HepG2 (cell line): ENCODE results near the gene SMARCC1.

Source experiments
- AKAP8 ChIP-seq: sonication (generic); formaldehyde crosslinking; IDR thresholded peaks from 2 replicates; pipeline ENCODE4 v1.5.1; 2020; ENCODE audit warnings: mild to moderate bottlenecking, missing genetic modification reagents
- BRCA1 ChIP-seq: sonication (generic); formaldehyde crosslinking; IDR thresholded peaks from 2 replicates; pipeline ENCODE4 v1.4.0; 2020; ENCODE audit warnings: missing genetic modification reagents
- GLI4 ChIP-seq: sonication (generic); formaldehyde crosslinking; IDR thresholded peaks from 2 replicates; pipeline ENCODE4 v1.5.1; 2020; ENCODE audit warnings: missing genetic modification reagents, mild to moderate bottlenecking, moderate library complexity, borderline replicate concordance
- KDM1A ChIP-seq: IDR thresholded peaks from 2 replicates; pipeline ENCODE4 v1.6.1; 2016; ENCODE audit warnings: missing compliant biosample characterization
- MAFG ChIP-seq: sonication (generic); formaldehyde crosslinking; IDR thresholded peaks from 2 replicates; pipeline ENCODE4 v1.5.1; 2020; ENCODE audit warnings: mild to moderate bottlenecking, missing genetic modification reagents
- NFIC ChIP-seq: IDR thresholded peaks from 2 replicates; pipeline ENCODE4 v1.6.1; 2012; ENCODE audit warnings: mild to moderate bottlenecking, low read length, inconsistent platforms
- SNRNP70 ChIP-seq: fragments of 200-400 bp; formaldehyde crosslinking; IDR thresholded peaks from 2 replicates; pipeline ENCODE4 v1.6.1; 2017; ENCODE audit warnings: mild to moderate bottlenecking, low read depth, low read length, moderate library complexity
- ZFP36 ChIP-seq: fragments of 150-350 bp; IDR thresholded peaks from 2 replicates; pipeline ENCODE4 v1.6.1; 2018; ENCODE audit warnings: borderline replicate concordance, low read length, low read depth; ENCODE audit not compliant: partially characterized antibody
- ZSCAN12 ChIP-seq: sonication (generic); formaldehyde crosslinking; IDR thresholded peaks from 2 replicates; pipeline ENCODE4 v1.9.0; 2021; ENCODE audit warnings: mild to moderate bottlenecking, missing genetic modification reagents
- ZSCAN29 ChIP-seq: sonication (generic); formaldehyde crosslinking; conservative IDR thresholded peaks from 2 replicates; pipeline ENCODE4 v1.4.0; 2020; ENCODE audit warnings: mild to moderate bottlenecking, missing genetic modification reagents
- TF ChIP-seq, protein P1 (sequence below): sonication (generic); formaldehyde crosslinking; IDR thresholded peaks from 2 replicates; pipeline ENCODE4 v1.4.0; 2020; ENCODE audit warnings: missing genetic modification reagents
- TF ChIP-seq, protein P2 (sequence below): IDR thresholded peaks from 2 replicates; pipeline ENCODE4 v1.6.1; 2018; ENCODE audit warnings: missing genetic modification reagents
- TF ChIP-seq, protein P3 (sequence below): sonication (generic); formaldehyde crosslinking; IDR thresholded peaks from 2 replicates; pipeline ENCODE4 v1.5.0; 2020; ENCODE audit warnings: mild to moderate bottlenecking, missing genetic modification reagents, moderate library complexity
- TF ChIP-seq, protein P4 (sequence below): sonication (generic); formaldehyde crosslinking; IDR thresholded peaks from 2 replicates; pipeline ENCODE4 v1.4.0; 2020; ENCODE audit warnings: missing genetic modification reagents, borderline replicate concordance

DNA sequence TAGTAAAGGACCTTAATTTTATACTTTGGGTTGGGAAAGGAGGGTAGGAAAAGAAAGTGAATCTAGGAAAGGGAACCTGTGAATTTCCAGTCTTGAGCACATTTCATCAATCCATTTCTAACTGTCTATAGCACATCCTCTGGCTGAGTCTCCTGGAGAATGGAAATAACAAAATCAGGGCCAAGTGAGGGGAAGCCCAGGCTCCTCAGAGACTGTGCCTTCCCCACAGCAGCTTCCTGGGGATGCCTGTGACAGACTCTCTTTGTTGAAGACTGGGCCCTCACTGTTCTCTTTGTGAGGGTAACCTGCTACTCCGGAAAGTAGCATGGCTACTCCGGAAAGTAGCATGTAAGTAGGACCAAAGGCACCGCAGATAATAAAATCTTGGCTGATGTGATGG lies 180.4 kb downstream of the SMARCC1 start:
- no peak for TF ChIP-seq GLI4 (CRISPR knock-in tag)
- TF ChIP-seq NFIC = no peak
- TF ChIP-seq ZFP36 = no peak
- TF ChIP-seq ZSCAN12 (CRISPR knock-in tag) = no peak
- TF ChIP-seq, protein P1, sequence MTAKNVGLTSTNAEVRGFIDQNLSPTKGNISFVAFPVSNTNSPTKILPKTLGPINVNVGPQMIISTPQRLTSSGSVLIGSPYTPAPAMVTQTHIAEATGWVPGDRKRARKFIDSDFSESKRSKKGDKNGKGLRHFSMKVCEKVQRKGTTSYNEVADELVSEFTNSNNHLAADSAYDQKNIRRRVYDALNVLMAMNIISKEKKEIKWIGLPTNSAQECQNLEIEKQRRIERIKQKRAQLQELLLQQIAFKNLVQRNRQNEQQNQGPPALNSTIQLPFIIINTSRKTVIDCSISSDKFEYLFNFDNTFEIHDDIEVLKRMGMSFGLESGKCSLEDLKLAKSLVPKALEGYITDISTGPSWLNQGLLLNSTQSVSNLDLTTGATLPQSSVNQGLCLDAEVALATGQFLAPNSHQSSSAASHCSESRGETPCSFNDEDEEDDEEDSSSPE (CRISPR knock-in tag) = no peak
- no peak for TF ChIP-seq ZSCAN29
- TF ChIP-seq, protein P2, sequence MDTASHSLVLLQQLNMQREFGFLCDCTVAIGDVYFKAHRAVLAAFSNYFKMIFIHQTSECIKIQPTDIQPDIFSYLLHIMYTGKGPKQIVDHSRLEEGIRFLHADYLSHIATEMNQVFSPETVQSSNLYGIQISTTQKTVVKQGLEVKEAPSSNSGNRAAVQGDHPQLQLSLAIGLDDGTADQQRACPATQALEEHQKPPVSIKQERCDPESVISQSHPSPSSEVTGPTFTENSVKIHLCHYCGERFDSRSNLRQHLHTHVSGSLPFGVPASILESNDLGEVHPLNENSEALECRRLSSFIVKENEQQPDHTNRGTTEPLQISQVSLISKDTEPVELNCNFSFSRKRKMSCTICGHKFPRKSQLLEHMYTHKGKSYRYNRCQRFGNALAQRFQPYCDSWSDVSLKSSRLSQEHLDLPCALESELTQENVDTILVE = no peak
- no peak for TF ChIP-seq KDM1A (CRISPR knock-in tag)
- TF ChIP-seq, protein P3, sequence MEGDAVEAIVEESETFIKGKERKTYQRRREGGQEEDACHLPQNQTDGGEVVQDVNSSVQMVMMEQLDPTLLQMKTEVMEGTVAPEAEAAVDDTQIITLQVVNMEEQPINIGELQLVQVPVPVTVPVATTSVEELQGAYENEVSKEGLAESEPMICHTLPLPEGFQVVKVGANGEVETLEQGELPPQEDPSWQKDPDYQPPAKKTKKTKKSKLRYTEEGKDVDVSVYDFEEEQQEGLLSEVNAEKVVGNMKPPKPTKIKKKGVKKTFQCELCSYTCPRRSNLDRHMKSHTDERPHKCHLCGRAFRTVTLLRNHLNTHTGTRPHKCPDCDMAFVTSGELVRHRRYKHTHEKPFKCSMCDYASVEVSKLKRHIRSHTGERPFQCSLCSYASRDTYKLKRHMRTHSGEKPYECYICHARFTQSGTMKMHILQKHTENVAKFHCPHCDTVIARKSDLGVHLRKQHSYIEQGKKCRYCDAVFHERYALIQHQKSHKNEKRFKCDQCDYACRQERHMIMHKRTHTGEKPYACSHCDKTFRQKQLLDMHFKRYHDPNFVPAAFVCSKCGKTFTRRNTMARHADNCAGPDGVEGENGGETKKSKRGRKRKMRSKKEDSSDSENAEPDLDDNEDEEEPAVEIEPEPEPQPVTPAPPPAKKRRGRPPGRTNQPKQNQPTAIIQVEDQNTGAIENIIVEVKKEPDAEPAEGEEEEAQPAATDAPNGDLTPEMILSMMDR (CRISPR knock-in tag) = no peak
- TF ChIP-seq MAFG = no peak
- TF ChIP-seq, protein P4, sequence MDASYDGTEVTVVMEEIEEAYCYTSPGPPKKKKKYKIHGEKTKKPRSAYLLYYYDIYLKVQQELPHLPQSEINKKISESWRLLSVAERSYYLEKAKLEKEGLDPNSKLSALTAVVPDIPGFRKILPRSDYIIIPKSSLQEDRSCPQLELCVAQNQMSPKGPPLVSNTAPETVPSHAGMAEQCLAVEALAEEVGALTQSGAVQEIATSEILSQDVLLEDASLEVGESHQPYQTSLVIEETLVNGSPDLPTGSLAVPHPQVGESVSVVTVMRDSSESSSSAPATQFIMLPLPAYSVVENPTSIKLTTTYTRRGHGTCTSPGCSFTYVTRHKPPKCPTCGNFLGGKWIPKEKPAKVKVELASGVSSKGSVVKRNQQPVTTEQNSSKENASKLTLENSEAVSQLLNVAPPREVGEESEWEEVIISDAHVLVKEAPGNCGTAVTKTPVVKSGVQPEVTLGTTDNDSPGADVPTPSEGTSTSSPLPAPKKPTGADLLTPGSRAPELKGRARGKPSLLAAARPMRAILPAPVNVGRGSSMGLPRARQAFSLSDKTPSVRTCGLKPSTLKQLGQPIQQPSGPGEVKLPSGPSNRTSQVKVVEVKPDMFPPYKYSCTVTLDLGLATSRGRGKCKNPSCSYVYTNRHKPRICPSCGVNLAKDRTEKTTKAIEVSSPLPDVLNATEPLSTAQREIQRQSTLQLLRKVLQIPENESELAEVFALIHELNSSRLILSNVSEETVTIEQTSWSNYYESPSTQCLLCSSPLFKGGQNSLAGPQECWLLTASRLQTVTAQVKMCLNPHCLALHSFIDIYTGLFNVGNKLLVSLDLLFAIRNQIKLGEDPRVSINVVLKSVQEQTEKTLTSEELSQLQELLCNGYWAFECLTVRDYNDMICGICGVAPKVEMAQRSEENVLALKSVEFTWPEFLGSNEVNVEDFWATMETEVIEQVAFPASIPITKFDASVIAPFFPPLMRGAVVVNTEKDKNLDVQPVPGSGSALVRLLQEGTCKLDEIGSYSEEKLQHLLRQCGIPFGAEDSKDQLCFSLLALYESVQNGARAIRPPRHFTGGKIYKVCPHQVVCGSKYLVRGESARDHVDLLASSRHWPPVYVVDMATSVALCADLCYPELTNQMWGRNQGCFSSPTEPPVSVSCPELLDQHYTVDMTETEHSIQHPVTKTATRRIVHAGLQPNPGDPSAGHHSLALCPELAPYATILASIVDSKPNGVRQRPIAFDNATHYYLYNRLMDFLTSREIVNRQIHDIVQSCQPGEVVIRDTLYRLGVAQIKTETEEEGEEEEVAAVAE (CRISPR knock-in tag) = no peak
- TF ChIP-seq AKAP8 (CRISPR knock-in tag) = no peak
- no peak for TF ChIP-seq SNRNP70
- no peak for TF ChIP-seq BRCA1 (CRISPR knock-in tag)
